Heart right ventricle (tissue), 16 donors: Measurements from ENCODE around the gene CACNG3. TPM values are rescaled to one million over a fixed set of nuclear protein-coding genes. Genes with fewer than 3 reads are reported as not detected.

Experiments used
- ATAC-seq, 8 donors: fragments of 200-7000 bp; cut with Tn5 transposase; one replicate each; pipeline ENCODE4 v1.9.1; 2020; ENCODE audit warnings: mild to moderate bottlenecking in 8 of 8, moderate library complexity in 8 of 8, moderate number of reproducible peaks in 1 of 8
- DNase-seq, 2 donors: peaks; one replicate each; pipeline ENCODE4 v3.0.0-alpha.2; 2020
- H3K27ac ChIP-seq, 10 donors: fragments of 200-600 bp; sonication (generic) in 2 of 10; one replicate each; pipeline versions ENCODE4 v1.5.0 to v1.8.0; 2020 to 2022; ENCODE audit warnings: mild to moderate bottlenecking in 3 of 10
- H3K27me3 ChIP-seq, 7 donors: fragments of 200-600 bp; one replicate each; pipeline ENCODE4 v1.8.0; 2021 to 2022; ENCODE audit warnings: mild to moderate bottlenecking in 2 of 7
- H3K36me3 ChIP-seq, 9 donors: fragments of 200-600 bp; sonication (generic) in 1 of 9; one replicate each; pipeline versions ENCODE4 v1.5.0 to v1.8.0; 2020 to 2022; ENCODE audit warnings: mild to moderate bottlenecking in 2 of 9
- H3K4me1 ChIP-seq, 9 donors: fragments of 200-600 bp; sonication (generic) in 1 of 9; one replicate each; pipeline versions ENCODE4 v1.5.0 to v1.8.0; 2020 to 2022; ENCODE audit warnings: mild to moderate bottlenecking in 4 of 9
- H3K4me3 ChIP-seq, 10 donors: fragments of 200-600 bp; sonication (generic) in 2 of 10; one replicate each; pipeline versions ENCODE4 v1.5.0 to v1.8.0; 2020 to 2022; ENCODE audit warnings: mild to moderate bottlenecking in 7 of 10, moderate library complexity in 2 of 10
- H3K9me3 ChIP-seq, 11 donors: fragments of 200-600 bp in 10 of 11; sonication (generic) in 2 of 11; one replicate each; pipeline versions ENCODE4 v1.5.0 to v1.8.0; 2013 to 2022; ENCODE audit warnings: mild to moderate bottlenecking in 2 of 11, control low read depth in 1 of 11, moderate library complexity in 1 of 11
- WGBS, 2 donors: extraction: QIAGEN DNeasy Blood & Tissue Kit; methylation state at CpG; one replicate each; pipeline ENCODE4 v1.1.7; 2013; ENCODE audit warnings: inconsistent platforms in 1 of 2; 5-methylcytosine and 5-hydroxymethylcytosine counted together
- intact Hi-C, 10 donors: fragments of 100-400 bp; cut with DNase I; formaldehyde crosslinking; loops; one replicate each; pipeline versions ENCODE4 v1.11.1 to v1.14.2; 2022
- polyA plus RNA-seq, 2 donors: library from polyadenylated mRNA; stranded (reverse); fragments of 200-250 nt; gene quantifications; one replicate each; pipeline ENCODE4 v1.2.3, GENCODE V29; 2013
- total RNA-seq, 10 donors: library from RNA; stranded (reverse); fragmentation: NEBNext Ultra II Directional in 3 of 10; extraction: Animal tissue kit (Norgen Biotek cat#: 25700) in 3 of 10; gene quantifications; one replicate each; pipeline versions ENCODE4 v1.2.1 to v1.2.4, GENCODE V29; 2021 to 2023
- TF ChIP-seq, protein P1 (sequence below), 9 donors: fragments of 200-600 bp; sonication (generic) in 2 of 9; IDR thresholded peaks; one replicate each; pipeline versions ENCODE4 v1.5.0 to v1.8.0; 2021 to 2022; ENCODE audit warnings: antibody characterized with exemption in 9 of 9, mild to moderate bottlenecking in 5 of 9, moderate library complexity in 1 of 9
- donor health status: Arrhythmogenic right ventricular cardiomyopathy.
- donor health status: ischemic (EF 13 %, LVEDD 7.1; RV severe dilation, severe dysfunction).
- donor health status: healthy with polysubstance abuse.
- donor health status: DM: no; HTN: yes; CAD: no.
- donor health status: DM: no; HTN: no; CAD: no.
- donor health status: ischemic (EF 25% LVEDD 6.9; RV normal size, moderate dysfunction).
- donor health status: ischemic (EF 25% LVEDD 5.7; RV mildly dilated, moderate dysfunction).
- donor health status: healthy.
- donor health status: DM: yes; HTN: yes; CAD: no.
- donor health status: Ischemic cardiomyopathy.
- donor health status: ischemic (EF 35%, LVEDD 5.7; RV mildly dilated, moderate dysfunction).
- donor health status: nonischemic (EF 11% LVEDD 7.7; RV severe dilation, severe dysfunction).
- donor health status: DM: yes; HTN: yes; CAD: no.
- donor health status: PGD.
- donor health status: ischemic (EF 29% LVEDD 5.4; RV normal size, mild dysfunction).
- donor health status: nonischemic (EF 23%, LVEDD 6.1; RV moderate dilation, normal function).

The CACNG3 gene
- total and polyA plus RNA-seq, 12 donors: not detected

DNA sequence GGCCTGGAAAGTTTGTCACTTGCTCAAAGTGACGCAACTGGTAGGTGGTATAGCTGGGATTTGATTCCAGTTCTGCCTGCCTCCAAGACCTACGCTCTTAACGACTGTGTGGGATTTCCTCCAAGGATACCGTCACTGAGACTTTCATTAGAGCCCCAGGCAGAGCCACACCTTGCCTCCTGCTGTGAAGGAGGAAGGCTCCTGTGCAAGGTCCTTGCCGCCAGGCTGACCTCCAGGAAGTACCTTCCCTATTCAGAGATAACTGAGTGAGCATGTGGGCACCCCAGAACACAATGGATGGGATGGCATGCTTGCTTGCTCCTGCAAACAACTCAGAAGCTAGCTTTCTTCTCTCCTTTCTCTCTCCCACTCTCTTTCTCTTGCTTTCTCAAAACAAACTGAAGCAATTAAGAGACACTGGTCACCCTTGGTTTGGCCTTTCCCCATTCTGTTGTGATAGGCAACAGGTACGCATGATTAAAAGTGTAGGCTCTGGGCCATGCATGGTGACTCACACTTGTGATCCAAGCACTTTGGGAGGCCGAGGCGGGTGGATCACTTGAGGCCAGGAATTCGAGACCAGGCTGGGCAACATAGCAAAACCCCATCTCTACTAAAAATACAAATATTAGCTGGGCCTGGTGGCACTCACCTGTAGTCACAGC is 30.7 kb downstream of the CACNG3 start:
- DNase-seq: no peak
- WGBS, 2 donors: 75 to 78% methylated on average over 9 of the region's 9 CpGs
- Histone ChIP-seq H3K4me3 (no peak overlapping the region), H3K36me3 (no peaks in the 10 kb centered on the region), H3K4me1 (no peaks in the 10 kb centered on the region), H3K27ac (no peak overlapping the region), H3K27me3 (peaks cover 0 to 20% (median 9%) of the 10 kb centered on the region in 7 donors), H3K9me3 (no peaks in the 10 kb centered on the region)
- TF ChIP-seq, protein P1, sequence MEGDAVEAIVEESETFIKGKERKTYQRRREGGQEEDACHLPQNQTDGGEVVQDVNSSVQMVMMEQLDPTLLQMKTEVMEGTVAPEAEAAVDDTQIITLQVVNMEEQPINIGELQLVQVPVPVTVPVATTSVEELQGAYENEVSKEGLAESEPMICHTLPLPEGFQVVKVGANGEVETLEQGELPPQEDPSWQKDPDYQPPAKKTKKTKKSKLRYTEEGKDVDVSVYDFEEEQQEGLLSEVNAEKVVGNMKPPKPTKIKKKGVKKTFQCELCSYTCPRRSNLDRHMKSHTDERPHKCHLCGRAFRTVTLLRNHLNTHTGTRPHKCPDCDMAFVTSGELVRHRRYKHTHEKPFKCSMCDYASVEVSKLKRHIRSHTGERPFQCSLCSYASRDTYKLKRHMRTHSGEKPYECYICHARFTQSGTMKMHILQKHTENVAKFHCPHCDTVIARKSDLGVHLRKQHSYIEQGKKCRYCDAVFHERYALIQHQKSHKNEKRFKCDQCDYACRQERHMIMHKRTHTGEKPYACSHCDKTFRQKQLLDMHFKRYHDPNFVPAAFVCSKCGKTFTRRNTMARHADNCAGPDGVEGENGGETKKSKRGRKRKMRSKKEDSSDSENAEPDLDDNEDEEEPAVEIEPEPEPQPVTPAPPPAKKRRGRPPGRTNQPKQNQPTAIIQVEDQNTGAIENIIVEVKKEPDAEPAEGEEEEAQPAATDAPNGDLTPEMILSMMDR (IDR thresholded peaks at IDR 0.05): no peak
- no peak for ATAC-seq
- intact Hi-C loops: no loop called here

- H3K27ac ChIP-seq: no peak overlapping the region
- intact Hi-C loops: no loop called here
- DNase-seq: no peak
- ATAC-seq: no peak
- H3K4me3 ChIP-seq: no peak overlapping the region
- no peaks in the 10 kb centered on the region for H3K36me3 ChIP-seq
- no peaks in the 10 kb centered on the region for H3K9me3 ChIP-seq
- H3K27me3 ChIP-seq: peaks cover 0 to 32% (median 16%) of the 10 kb centered on the region in 7 donors
- 42 to 66% methylated on average over 2 of the region's 2 CpGs for WGBS, 2 donors
- H3K4me1 ChIP-seq: no peaks in the 10 kb centered on the region
- TF ChIP-seq, protein P1 (IDR thresholded peaks at IDR 0.05): no peak
Measured at GRCh38 chr16:24288516-24288915, 32.4 kb downstream of the CACNG3 start.

DNA sequence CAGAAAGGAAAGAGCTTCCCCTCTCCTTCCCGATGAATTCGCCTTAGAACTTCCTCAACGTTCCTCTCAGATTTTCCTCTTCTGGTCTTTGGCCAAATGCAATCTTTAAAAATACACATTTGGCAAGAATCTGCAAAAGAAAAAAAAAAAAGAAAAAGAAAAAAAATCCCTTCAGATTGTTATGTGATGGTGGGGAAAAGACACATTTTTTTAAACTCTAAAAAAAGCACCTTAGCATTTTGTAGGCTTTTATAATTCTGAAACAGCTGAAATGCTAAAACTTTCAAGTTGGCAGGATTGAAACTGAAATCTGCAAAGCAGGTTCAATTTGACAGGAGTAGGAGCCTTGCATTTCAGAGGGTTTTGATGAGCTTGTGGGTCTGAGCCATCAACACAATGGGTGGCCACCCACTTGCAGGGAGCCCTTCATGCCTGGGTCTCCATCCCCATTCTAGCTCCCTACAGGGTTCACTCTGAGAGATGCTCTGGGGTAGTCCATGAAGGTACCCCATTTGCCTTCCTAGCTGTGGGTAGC is 33.1 kb downstream of the CACNG3 start:
- ATAC-seq (no peak), DNase-seq (no peak)
- intact Hi-C loops: no loop called here
- Histone ChIP-seq H3K36me3 (no peaks in the 10 kb centered on the region), H3K9me3 (no peaks in the 10 kb centered on the region), H3K4me1 (no peaks in the 10 kb centered on the region), H3K27ac (no peak overlapping the region), H3K27me3 (peaks cover 0 to 37% (median 16%) of the 10 kb centered on the region in 7 donors), H3K4me3 (no peak overlapping the region)
- 44 to 45% methylated on average over 3 of the region's 3 CpGs for WGBS, 2 donors
- TF ChIP-seq, protein P1 (IDR thresholded peaks at IDR 0.05): no peak

GRCh38 chr16:24291932-24292331 is 35.8 kb downstream of the CACNG3 start:
- DNase-seq (no peak), ATAC-seq (no peak)
- Histone ChIP-seq H3K4me3 (no peak overlapping the region), H3K9me3 (no peaks in the 10 kb centered on the region), H3K36me3 (no peaks in the 10 kb centered on the region), H3K4me1 (no peaks in the 10 kb centered on the region), H3K27me3 (peaks cover 0 to 56% (median 16%) of the 10 kb centered on the region in 7 donors), H3K27ac (no peak overlapping the region)
- intact Hi-C loops: no loop called here
- WGBS, 2 donors: 46 to 55% methylated on average over 10 of the region's 10 CpGs
- TF ChIP-seq, protein P1 (IDR thresholded peaks at IDR 0.05): no peak
